H1 (cell line): ENCODE results near the gene WNK2. TPM values are rescaled to one million over a fixed set of nuclear protein-coding genes. Genes with fewer than 3 reads are reported as not detected.

ENCODE experiments used
- CTCF ChIA-PET: fragments of 300-600 bp; sonication (Branson Sonifier 250); formaldehyde crosslinking; loops from one replicate; lab custom pipeline; 2021; ENCODE audit not compliant: partially characterized antibody; lab: Charles Lee
- POLR2A ChIA-PET: fragments of 300-600 bp; sonication (Branson Sonifier 250); formaldehyde crosslinking; loops from one replicate; lab custom pipeline; 2021; ENCODE audit warnings: inconsistent platforms; ENCODE audit not compliant: partially characterized antibody; lab: Charles Lee
- DNase-seq, 2 experiments: peaks; one replicate each; pipeline versions ENCODE4 v3.0.0 to v3.0.0-alpha.2; 2010 to 2022; ENCODE audit warnings: low spot score in 2 of 2, low read depth in 1 of 2, mixed read lengths in 1 of 2
- FAIRE-seq: peaks from 2 replicates; lab custom pipeline; 2011; peaks lifted over from hg19 to GRCh38; lab: Jason Lieb, UNC
- H2AFZ ChIP-seq: 2 replicates; pipeline ENCODE4 v1.8.1; 2012; ENCODE audit warnings: low read length, inconsistent platforms
- H2AK5ac ChIP-seq: 2 replicates; pipeline ENCODE4 v1.6.1; 2013; ENCODE audit warnings: low read depth, low read length
- H2BK120ac ChIP-seq: replicated peaks from 2 replicates; pipeline ENCODE3; 2013; ENCODE audit warnings: low read depth, low read length, inconsistent platforms
- H2BK12ac ChIP-seq: 2 replicates; pipeline ENCODE4 v1.6.1; 2013; ENCODE audit warnings: low read depth, low read length
- H2BK15ac ChIP-seq: 2 replicates; pipeline ENCODE4 v1.6.1; 2013; ENCODE audit warnings: low read length
- H2BK20ac ChIP-seq: 2 replicates; pipeline ENCODE4 v1.6.1; 2013; ENCODE audit warnings: low read length
- H2BK5ac ChIP-seq: 2 replicates; pipeline ENCODE4 v1.6.1; 2013; ENCODE audit warnings: low read depth, low read length
- H3K14ac ChIP-seq: 2 replicates; pipeline ENCODE4 v1.6.1; 2013; ENCODE audit warnings: inconsistent platforms; ENCODE audit not compliant: insufficient read length
- H3K18ac ChIP-seq: 2 replicates; pipeline ENCODE4 v1.6.1; 2013; ENCODE audit warnings: low read length; ENCODE audit errors: extremely low read depth
- H3K23ac ChIP-seq: 2 replicates; pipeline ENCODE4 v1.6.1; 2013; ENCODE audit warnings: inconsistent platforms; ENCODE audit not compliant: insufficient read length
- H3K23me2 ChIP-seq: 2 replicates; pipeline ENCODE4 v1.6.1; 2013; ENCODE audit warnings: low read depth, low read length
- H3K27ac ChIP-seq: 2 replicates; pipeline ENCODE4 v1.6.1; 2011; ENCODE audit warnings: low read depth, low read length, inconsistent platforms
- H3K27me3 ChIP-seq, 4 experiments: replicated peaks in 1 of 4; 1 replicate in 1 of 4; 2 replicates in 3 of 4; pipeline versions ENCODE4 v1.6.1 to v1.8.1; 2011 to 2013; ENCODE audit warnings: low read length in 3 of 4, mild to moderate bottlenecking in 3 of 4, inconsistent platforms in 2 of 4, mixed read lengths in 2 of 4, moderate library complexity in 1 of 4; ENCODE audit not compliant: control insufficient read depth in 3 of 4, insufficient read depth in 3 of 4; ENCODE audit errors: extremely low read depth in 1 of 4
- H3K36me3 ChIP-seq, 4 experiments: 2 replicates each; pipeline versions ENCODE4 v1.6.1 to v1.8.1; 2011 to 2013; ENCODE audit warnings: mild to moderate bottlenecking in 4 of 4, low read length in 3 of 4, moderate library complexity in 2 of 4, control low read depth in 1 of 4, inconsistent platforms in 1 of 4; ENCODE audit not compliant: insufficient read depth in 4 of 4, control insufficient read depth in 2 of 4
- H3K4ac ChIP-seq: replicated peaks from 2 replicates; pipeline ENCODE3; 2013; ENCODE audit warnings: low read length, low read depth, mixed read lengths, inconsistent platforms; ENCODE audit not compliant: insufficient read length
- H3K4me1 ChIP-seq, 4 experiments: replicated peaks in 1 of 4; 1 replicate in 1 of 4; 2 replicates in 3 of 4; pipeline versions ENCODE4 v1.6.1 to v1.8.1; 2011 to 2013; ENCODE audit warnings: low read length in 3 of 4, inconsistent platforms in 2 of 4, mixed read lengths in 1 of 4; ENCODE audit not compliant: insufficient read depth in 4 of 4, control insufficient read depth in 3 of 4
- H3K4me2 ChIP-seq, 2 experiments: 2 replicates each; pipeline versions ENCODE4 v1.6.1 to v1.8.1; 2011 to 2013; ENCODE audit warnings: low read depth in 2 of 2, low read length in 2 of 2, control low read depth in 1 of 2, inconsistent platforms in 1 of 2, mild to moderate bottlenecking in 1 of 2; ENCODE audit not compliant: insufficient read depth in 1 of 2
- H3K4me3 ChIP-seq, 4 experiments: fragments of 200-600, 300-600 bp in 1 of 4; sonication (generic), shearing (Covaris generic), sonication (Bioruptor Twin) in 1 of 4; 2 replicates each; pipeline versions ENCODE4 v1.5.1 to v1.8.1; 2011 to 2016; ENCODE audit warnings: low read length in 4 of 4, low read depth in 3 of 4, control low read depth in 2 of 4, inconsistent platforms in 2 of 4, mild to moderate bottlenecking in 2 of 4, mixed read lengths in 1 of 4, moderate library complexity in 1 of 4; ENCODE audit not compliant: insufficient read depth in 2 of 4; ENCODE audit errors: extremely low read depth in 1 of 4
- H3K56ac ChIP-seq: replicated peaks from 2 replicates; pipeline ENCODE3; 2013; ENCODE audit warnings: low read depth, mild to moderate bottlenecking, mixed read lengths, low read length, inconsistent platforms; ENCODE audit not compliant: insufficient read length
- H3K79me1 ChIP-seq: 2 replicates; pipeline ENCODE4 v1.6.1; 2013; ENCODE audit warnings: low read depth, low read length, control low read depth
- H3K79me2 ChIP-seq, 2 experiments: 2 replicates each; pipeline versions ENCODE4 v1.6.1 to v1.8.1; 2012 to 2013; ENCODE audit warnings: low read length in 2 of 2, mild to moderate bottlenecking in 2 of 2, inconsistent platforms in 1 of 2; ENCODE audit not compliant: insufficient read depth in 2 of 2, control insufficient read depth in 1 of 2
- H3K9ac ChIP-seq, 4 experiments: replicated peaks in 1 of 4; 1 replicate in 1 of 4; 2 replicates in 3 of 4; pipeline versions ENCODE4 v1.6.1 to v1.8.1; 2011 to 2013; ENCODE audit warnings: low read depth in 3 of 4, low read length in 3 of 4, control low read depth in 2 of 4, mild to moderate bottlenecking in 2 of 4, moderate library complexity in 2 of 4, inconsistent platforms in 1 of 4; ENCODE audit errors: extremely low read depth in 1 of 4
- H3K9me3 ChIP-seq, 2 experiments: 2 replicates each; pipeline versions ENCODE4 v1.6.1 to v1.8.1; 2012 to 2013; ENCODE audit warnings: mild to moderate bottlenecking in 2 of 2, moderate library complexity in 2 of 2, control low read depth in 1 of 2, inconsistent platforms in 1 of 2, low read depth in 1 of 2, low read length in 1 of 2, mixed read lengths in 1 of 2; ENCODE audit not compliant: insufficient read depth in 2 of 2
- H4K20me1 ChIP-seq, 2 experiments: replicated peaks in 1 of 2; 2 replicates each; pipeline versions ENCODE3 to v1.8.1; 2011 to 2013; ENCODE audit warnings: inconsistent platforms in 2 of 2, low read length in 2 of 2, mild to moderate bottlenecking in 1 of 2; ENCODE audit not compliant: insufficient read depth in 2 of 2, control insufficient read depth in 1 of 2
- H4K5ac ChIP-seq: 2 replicates; pipeline ENCODE4 v1.6.1; 2013; ENCODE audit warnings: low read length, low read depth, mixed read lengths, inconsistent platforms; ENCODE audit not compliant: insufficient read length
- H4K8ac ChIP-seq: 2 replicates; pipeline ENCODE4 v1.8.0; 2013; ENCODE audit warnings: mild to moderate bottlenecking, moderate library complexity, low read length, inconsistent platforms; ENCODE audit not compliant: insufficient read depth; ENCODE audit errors: extremely low read depth
- H4K91ac ChIP-seq: replicated peaks from 2 replicates; pipeline ENCODE3; 2013; ENCODE audit warnings: low read length, mixed read lengths, inconsistent platforms; ENCODE audit not compliant: insufficient read length
- ATF3 ChIP-seq: IDR thresholded peaks from 2 replicates; pipeline ENCODE4 v1.6.1; 2011; ENCODE audit warnings: low read depth, mild to moderate bottlenecking, low read length; ENCODE audit not compliant: insufficient read depth
- E2F6 ChIP-seq: IDR thresholded peaks from 2 replicates; pipeline ENCODE4 v1.6.1; 2012; ENCODE audit warnings: inconsistent platforms
- ZNF274 ChIP-seq: IDR thresholded peaks from 2 replicates; pipeline ENCODE4 v1.7.0; 2012; ENCODE audit warnings: low read length, borderline replicate concordance; ENCODE audit errors: extremely low read depth
- WGBS, 2 experiments: shearing (Covaris generic) in 1 of 2; methylation state at CpG; one replicate each; pipeline versions ENCODE4 v1.1.6 to v1.1.7; 2013 to 2015; ENCODE audit warnings: low lambda C conversion rate in 2 of 2, mixed read lengths in 2 of 2, inconsistent platforms in 1 of 2, low coverage in 1 of 2, missing lambda C conversion rate in 1 of 2; ENCODE audit not compliant: insufficient replicate concordance in 2 of 2, insufficient coverage in 1 of 2, insufficient read length in 1 of 2; ENCODE audit errors: extremely low coverage in 1 of 2, missing lambda C conversion rate in 1 of 2; 5-methylcytosine and 5-hydroxymethylcytosine counted together
- polyA plus RNA-seq, 7 experiments: library from polyadenylated mRNA; depleted of rRNA in 3 of 7; stranded (reverse) in 5 of 7; unstranded in 2 of 7; fragments of >200 nt in 5 of 7; fragments of 200-250 nt in 2 of 7; gene quantifications; 1 replicate in 5 of 7; 2 replicates in 1 of 7; 4 replicates in 1 of 7; pipeline versions ENCODE4 v1.2.1 to v1.2.3, GENCODE V29; 2011 to 2013; ENCODE audit warnings: missing spikeins in 2 of 7, mixed read lengths in 2 of 7
- total RNA-seq: library from RNA; stranded (reverse); fragmentation: NEBNext Ultra II Directional; extraction: Animal tissue kit (Norgen Biotek cat#: 25700); gene quantifications from 2 replicates; pipeline ENCODE4 v1.2.1, GENCODE V29; 2021

Gene WNK2
- total and polyA plus RNA-seq, 2 of the 8 experiments (the other 6 are each of a cell fraction or from before 2014, with no cell fraction given) = 12.0 to 87.2 TPM

- 90% methylated on average over 9 of the region's 9 CpGs; no CpG with 5 or more reads in 1 of the 2 experiments for WGBS, 2 experiments
- no peak overlapping the region for H3K27ac ChIP-seq
- no peak overlapping the region for H2AFZ ChIP-seq
- peaks cover 14% of the 10 kb centered on the region; the same call in 1 of the 2 replicates for H3K23me2 ChIP-seq
- ChIA-PET POLR2A (interaction anchor here (0.6 kb wide), 1 partner anchor 453 kb away, joined by 3 read pairs; no protein-coding TSS in a partner anchor), CTCF (interaction anchor here (0.7 to 1.2 kb wide), 3 partner anchors 10 to 54 kb away, joined by 3 read pairs; no protein-coding TSS in a partner anchor)
- no peak overlapping the region for H3K18ac ChIP-seq
- no peak overlapping the region for H2AK5ac ChIP-seq
- H3K36me3 ChIP-seq = no peaks in the 10 kb centered on the region; a peak in 1 of 8 replicates
- no peak overlapping the region for H3K9ac ChIP-seq
- H3K4me3 ChIP-seq = no peak overlapping the region
- no peak overlapping the region for H4K8ac ChIP-seq
- H2BK15ac ChIP-seq = no peak overlapping the region
- H3K9me3 ChIP-seq = no peaks in the 10 kb centered on the region; a peak in 1 of 4 replicates
- H2BK12ac ChIP-seq = no peak overlapping the region
- H3K79me2 ChIP-seq = peaks cover 5 to 31% of the 10 kb centered on the region in 2 experiments; a peak in 3 of 4 replicates
- peaks cover 42% of the 10 kb centered on the region for H3K79me1 ChIP-seq
- H4K5ac ChIP-seq = no peak overlapping the region
- no peak overlapping the region for H3K56ac ChIP-seq
- FAIRE-seq (no peak), DNase-seq (no peak)
- no peak overlapping the region for H3K4me2 ChIP-seq
- no peak overlapping the region for H3K14ac ChIP-seq
- TF ChIP-seq ZNF274 = no peak
- no peak for TF ChIP-seq E2F6
- no peak for TF ChIP-seq ATF3
- peaks cover 0 to 2% (median 0%) of the 10 kb centered on the region in 4 experiments; a peak in 1 of 7 replicates for H3K4me1 ChIP-seq
- H3K4ac ChIP-seq = no peak overlapping the region
- H4K91ac ChIP-seq = no peak overlapping the region
- no peak overlapping the region for H3K23ac ChIP-seq
- peaks cover 0 to 24% of the 10 kb centered on the region in 2 experiments for H4K20me1 ChIP-seq
- H2BK20ac ChIP-seq = no peak overlapping the region
- H2BK120ac ChIP-seq = no peak overlapping the region
- no peak overlapping the region for H2BK5ac ChIP-seq
- H3K27me3 ChIP-seq = no peaks in the 10 kb centered on the region
Observed at GRCh38 chr9:93209097-93209496, 25.2 kb downstream of the WNK2 start.
